GM19238 (cell line): ENCODE data around the gene JAG1.

Experiments
- DNase-seq: peaks from one replicate; pipeline ENCODE4 v3.0.0; 2011; ENCODE audit warnings: low spot score; ENCODE audit not compliant: insufficient read length

JAG1 gene

GRCh38 chr20:10668677-10669368 is 5.0 kb downstream of the JAG1 start:
- no peak for DNase-seq

- no peak for DNase-seq
These were observed 6.1 kb downstream of the JAG1 start for GRCh38 chr20:10667560-10668167.

GRCh38 chr20:10667077-10667401 is 6.8 kb downstream of the JAG1 start:
- DNase-seq: no peak

- no peak for DNase-seq
These were observed 7.3 kb downstream of the JAG1 start for GRCh38 chr20:10666221-10667076.

GRCh38 chr20:10665791-10666190 is 8.0 kb downstream of the JAG1 start:
- DNase-seq: no peak

GRCh38 chr20:10665027-10665561 is 8.7 kb downstream of the JAG1 start:
- no peak for DNase-seq

GRCh38 chr20:10663756-10664155 is 10.0 kb downstream of the JAG1 start:
- DNase-seq: no peak

- DNase-seq: no peak
These were observed 10.9 kb downstream of the JAG1 start for GRCh38 chr20:10662661-10663458.

GRCh38 chr20:10662151-10662550 is 11.6 kb downstream of the JAG1 start:
- no peak for DNase-seq

GRCh38 chr20:10661261-10661660 is 12.5 kb downstream of the JAG1 start:
- no peak for DNase-seq

- no peak for DNase-seq
These were observed 13.1 kb downstream of the JAG1 start for GRCh38 chr20:10660661-10661060.

GRCh38 chr20:10659651-10660601 is 13.9 kb downstream of the JAG1 start:
- DNase-seq: no peak

GRCh38 chr20:10658876-10659632 is 14.7 kb downstream of the JAG1 start:
- no peak for DNase-seq

GRCh38 chr20:10658051-10658823 is 15.6 kb downstream of the JAG1 start:
- no peak for DNase-seq

- DNase-seq: no peak
These were observed 16.3 kb downstream of the JAG1 start for GRCh38 chr20:10657453-10657852.

GRCh38 chr20:10655720-10656669 is 17.8 kb downstream of the JAG1 start:
- no peak for DNase-seq

GRCh38 chr20:10654630-10655029 is 19.2 kb downstream of the JAG1 start:
- DNase-seq: no peak

- no peak for DNase-seq
These were observed 19.6 kb downstream of the JAG1 start for GRCh38 chr20:10654250-10654610.
